PFSK-1 (cell line): ENCODE results near the gene BRI3.

Experiments used
- FOXP2 ChIP-seq: optimal IDR thresholded peaks from 2 replicates; pipeline ENCODE3; 2011; ENCODE audit warnings: borderline replicate concordance, control low read depth, inconsistent platforms; ENCODE audit not compliant: insufficient read depth; ENCODE audit errors: extremely low read length, extremely low read depth
- POLR2AphosphoS5 ChIP-seq: IDR thresholded peaks from 2 replicates; pipeline ENCODE4 v1.6.1; 2012; ENCODE audit warnings: low read depth, mild to moderate bottlenecking, control low read depth, low read length, moderate library complexity
- REST ChIP-seq, 2 experiments: IDR thresholded peaks; 2 replicates each; pipeline versions ENCODE4 v1.6.1 to v1.8.0; 2011 to 2012; ENCODE audit warnings: low read depth in 2 of 2, low read length in 2 of 2, control low read depth in 1 of 2, inconsistent platforms in 1 of 2, mild to moderate bottlenecking in 1 of 2, moderate library complexity in 1 of 2; ENCODE audit not compliant: insufficient read depth in 1 of 2
- SIN3A ChIP-seq: IDR thresholded peaks from 2 replicates; pipeline ENCODE4 v1.6.1; 2012; ENCODE audit warnings: mild to moderate bottlenecking, low read length, moderate library complexity, borderline replicate concordance; ENCODE audit not compliant: insufficient read depth
- TAF1 ChIP-seq: IDR thresholded peaks from 2 replicates; pipeline ENCODE4 v1.6.1; 2012; ENCODE audit warnings: low read length, control low read depth, borderline replicate concordance; ENCODE audit not compliant: insufficient read depth

Gene BRI3

GRCh38 chr7:98286701-98287485 lies 5.4 kb downstream of the BRI3 start:
- TF ChIP-seq POLR2AphosphoS5 (no peak), FOXP2 (no peak), TAF1 (no peak), SIN3A (no peak), REST (IDR thresholded peaks at IDR 0.05; ENCODE audit: insufficient read depth in 1 of 2, low read depth in 2 of 2, low read length in 2 of 2) (no peak)

- no peak for TF ChIP-seq REST (IDR thresholded peaks at IDR 0.05; ENCODE audit: insufficient read depth in 1 of 2, low read depth in 2 of 2, low read length in 2 of 2)
Measured at GRCh38 chr7:98287486-98287959, 6.0 kb downstream of the BRI3 start.

- TF ChIP-seq POLR2AphosphoS5: no peak
Measured at GRCh38 chr7:98288064-98288823, 6.8 kb downstream of the BRI3 start.

GRCh38 chr7:98289333-98289875 lies 7.9 kb downstream of the BRI3 start:
- no peak for TF ChIP-seq FOXP2
- TF ChIP-seq TAF1: no peak
- TF ChIP-seq POLR2AphosphoS5: no peak
- no peak for TF ChIP-seq REST (IDR thresholded peaks at IDR 0.05; ENCODE audit: insufficient read depth in 1 of 2, low read depth in 2 of 2, low read length in 2 of 2)
- no peak for TF ChIP-seq SIN3A

- no peak for TF ChIP-seq SIN3A
- no peak for TF ChIP-seq TAF1
- TF ChIP-seq POLR2AphosphoS5: no peak
- no peak for TF ChIP-seq FOXP2
- no peak for TF ChIP-seq REST (IDR thresholded peaks at IDR 0.05; ENCODE audit: insufficient read depth in 1 of 2, low read depth in 2 of 2, low read length in 2 of 2)
Measured at GRCh38 chr7:98291717-98292116, 10.2 kb downstream of the BRI3 start.
